ENCODE measurements around the gene TULP4.

Gene TULP4

GRCh38 chr6:158358450-158359077 is 46.3 kb downstream of the TULP4 start:
- DNase-seq (ENCODE audit: low spot score) = no peak

- no peak for DNase-seq (ENCODE audit: low spot score)
These were observed 48.8 kb downstream of the TULP4 start for GRCh38 chr6:158361068-158361467.

- peak; percentile 25 for DNase-seq (ENCODE audit: low spot score)
These were observed 49.9 kb downstream of the TULP4 start for GRCh38 chr6:158361961-158362669.

GRCh38 chr6:158366363-158366762 is 54.1 kb downstream of the TULP4 start:
- DNase-seq (ENCODE audit: low spot score) = no peak

- DNase-seq (ENCODE audit: low spot score) = no peak
These were observed 55.6 kb downstream of the TULP4 start for GRCh38 chr6:158367816-158368215.

- no peak for DNase-seq (ENCODE audit: low spot score)
These were observed 57.0 kb downstream of the TULP4 start for GRCh38 chr6:158369241-158369640.

- DNase-seq (ENCODE audit: low spot score) = no peak
These were observed 58.5 kb downstream of the TULP4 start for GRCh38 chr6:158370805-158371204.

GRCh38 chr6:158371261-158371660 is 59.0 kb downstream of the TULP4 start:
- no peak for DNase-seq (ENCODE audit: low spot score)

GRCh38 chr6:158372574-158372973 is 60.3 kb downstream of the TULP4 start:
- no peak for DNase-seq (ENCODE audit: low spot score)

GRCh38 chr6:158373214-158373613 is 60.9 kb downstream of the TULP4 start:
- DNase-seq (ENCODE audit: low spot score) = no peak

- DNase-seq (ENCODE audit: low spot score) = no peak
These were observed 61.8 kb downstream of the TULP4 start for GRCh38 chr6:158374020-158374419.

GRCh38 chr6:158376631-158377081 is 64.4 kb downstream of the TULP4 start:
- DNase-seq (ENCODE audit: low spot score) = peak; percentile 70

GRCh38 chr6:158377860-158378259 is 65.6 kb downstream of the TULP4 start:
- peak; percentile 80 for DNase-seq (ENCODE audit: low spot score)

GRCh38 chr6:158379336-158379735 is 67.1 kb downstream of the TULP4 start:
- DNase-seq (ENCODE audit: low spot score) = no peak

GRCh38 chr6:158381214-158381613 is 68.9 kb downstream of the TULP4 start:
- DNase-seq (ENCODE audit: low spot score) = no peak

- no peak for DNase-seq (ENCODE audit: low spot score)
These were observed 70.2 kb downstream of the TULP4 start for GRCh38 chr6:158382491-158382890.

- no peak for DNase-seq (ENCODE audit: low spot score)
These were observed 70.8 kb downstream of the TULP4 start for GRCh38 chr6:158383057-158383456.

- no peak for DNase-seq (ENCODE audit: low spot score)
These were observed 71.3 kb downstream of the TULP4 start for GRCh38 chr6:158383542-158383941.

GRCh38 chr6:158384671-158385110 is 72.4 kb downstream of the TULP4 start:
- no peak for DNase-seq (ENCODE audit: low spot score)

- DNase-seq (ENCODE audit: low spot score) = no peak
These were observed 74.8 kb downstream of the TULP4 start for GRCh38 chr6:158387036-158387435.

GRCh38 chr6:158387578-158387977 is 75.3 kb downstream of the TULP4 start:
- no peak for DNase-seq (ENCODE audit: low spot score)

- no peak for DNase-seq (ENCODE audit: low spot score)
These were observed 76.5 kb downstream of the TULP4 start for GRCh38 chr6:158388727-158389126.

- DNase-seq (ENCODE audit: low spot score) = no peak
These were observed 77.1 kb downstream of the TULP4 start for GRCh38 chr6:158389193-158389919.
